GM12878 (cell line): ENCODE data around the gene MPHOSPH9. TPM values are rescaled to one million over a fixed set of nuclear protein-coding genes. Genes with fewer than 3 reads are reported as not detected.
A peak's percentile ranks its signal among the peaks of the same experiment; 100 is the strongest.

Source experiments
- BACH1 ChIP-seq: fragments of 450-650 bp; IDR thresholded peaks from 2 replicates; pipeline ENCODE4 v1.6.1; 2017; ENCODE audit warnings: mild to moderate bottlenecking, borderline replicate concordance
- BCLAF1 ChIP-seq: fragments of 450-650 bp; IDR thresholded peaks from 2 replicates; pipeline ENCODE4 v1.6.1; 2017; ENCODE audit warnings: antibody characterized with exemption, mild to moderate bottlenecking, moderate library complexity
- CUX1 ChIP-seq: IDR thresholded peaks from 2 replicates; pipeline ENCODE4 v1.6.1; 2012; ENCODE audit warnings: improper control_type of control experiment, low read depth, low read length; ENCODE audit not compliant: insufficient replicate concordance
- E2F4 ChIP-seq: IDR thresholded peaks from 2 replicates; pipeline ENCODE4 v1.6.1; 2012; ENCODE audit warnings: low read depth, low read length, improper control_type of control experiment
- E2F8 ChIP-seq: fragments of 450-650 bp; IDR thresholded peaks from 2 replicates; pipeline ENCODE4 v1.6.1; 2018; ENCODE audit warnings: mild to moderate bottlenecking, low read depth, moderate library complexity; ENCODE audit not compliant: partially characterized antibody
- ETV6 ChIP-seq, 2 experiments: fragments of 450-650 bp in 1 of 2; IDR thresholded peaks in 1 of 2; conservative IDR thresholded peaks in 1 of 2; 2 replicates each; pipeline ENCODE4 v1.6.1; 2014; ENCODE audit warnings: antibody characterized with exemption in 1 of 2, borderline replicate concordance in 1 of 2, low read depth in 1 of 2, mild to moderate bottlenecking in 1 of 2, moderate library complexity in 1 of 2
- NRF1 ChIP-seq: conservative IDR thresholded peaks from 2 replicates; pipeline ENCODE4 v1.6.1; 2011; ENCODE audit warnings: mild to moderate bottlenecking, low read depth, low read length, improper control_type of control experiment
- RB1 ChIP-seq: fragments of 450-650 bp; formaldehyde crosslinking; IDR thresholded peaks from 2 replicates; pipeline ENCODE4 v1.6.1; 2017; ENCODE audit warnings: mild to moderate bottlenecking, borderline replicate concordance
- RELA ChIP-seq: fragments of 450-650 bp; IDR thresholded peaks from 2 replicates; pipeline ENCODE4 v1.8.0; 2014; ENCODE audit warnings: borderline replicate concordance; ENCODE audit not compliant: partially characterized antibody
- REST ChIP-seq: IDR thresholded peaks from 2 replicates; pipeline ENCODE4 v1.6.1; 2012; ENCODE audit warnings: mild to moderate bottlenecking, low read depth, low read length
- SP1 ChIP-seq: IDR thresholded peaks from one replicate; pipeline ENCODE4 v1.6.1; 2011; ENCODE audit warnings: low read depth, low read length
- SUZ12 ChIP-seq: fragments of 200-600 bp; sonication (generic); IDR thresholded peaks from one replicate; pipeline ENCODE4 v1.6.1; 2018; ENCODE audit warnings: antibody characterized with exemption, mild to moderate bottlenecking; ENCODE audit not compliant: unreplicated experiment
- polyA plus RNA-seq, 11 experiments: library from polyadenylated mRNA; depleted of rRNA in 4 of 11; unstranded in 6 of 11; stranded (reverse) in 5 of 11; fragments of >200 nt; fragmentation: Nextera tagmentation in 4 of 11; fragmentation: Illumina TruSeq in 1 of 11; extraction: Ambion mirVana in 4 of 11; extraction: Trizol in 1 of 11; gene quantifications; 1 replicate in 1 of 11; 2 replicates in 10 of 11; pipeline versions ENCODE4 v1.2.1 to v1.2.3, GENCODE V29; 2011 to 2016; ENCODE audit warnings: inconsistent platforms in 2 of 11, missing spikeins in 2 of 11, low read depth in 1 of 11
- total RNA-seq, 4 experiments: library from RNA; depleted of rRNA in 3 of 4; stranded (reverse); fragments of >200 nt in 3 of 4; fragmentation: Illumina TruSeq in 1 of 4; extraction: Trizol in 1 of 4; gene quantifications; 2 replicates each; pipeline versions ENCODE4 v1.2.1 to v1.2.3, GENCODE V29; 2013 to 2021

Gene MPHOSPH9
- total and polyA plus RNA-seq, 10 of the 15 experiments (the other 5 are each of a cell fraction or from before 2014, with no cell fraction given): 11.5 to 72.2 (median 45.7) TPM

GRCh38 chr12:123237646-123238329 is 4.8 kb upstream of the MPHOSPH9 start (continued):
- no peak for TF ChIP-seq E2F4
- no peak for TF ChIP-seq NRF1
- TF ChIP-seq CUX1: no peak
- TF ChIP-seq E2F8: no peak
- TF ChIP-seq RB1: no peak
- no peak for TF ChIP-seq BCLAF1
- TF ChIP-seq ETV6 (conservative IDR thresholded peaks at IDR 0.05 in 1 of 2, IDR thresholded peaks at IDR 0.05 in 1 of 2; ENCODE audit: borderline replicate concordance in 1 of 2, low read depth in 1 of 2): peak in 1 of 2 experiments; percentile 73; a peak in 1 of 4 replicates
- TF ChIP-seq BACH1: no peak
- no peak for TF ChIP-seq REST
- no peak for TF ChIP-seq RELA
- no peak for TF ChIP-seq SP1
- TF ChIP-seq SUZ12: no peak
